GM23248 (cell line): ENCODE measurements around the gene PYCR2.

ENCODE experiments used
- EZH2 ChIP-seq: fragments of 200-600 bp; sonication (generic); IDR thresholded peaks from 2 replicates; pipeline ENCODE4 v1.6.1; 2018; ENCODE audit warnings: antibody characterized with exemption, mild to moderate bottlenecking; ENCODE audit not compliant: insufficient read depth, poor library complexity, severe bottlenecking
- EZH2phosphoT487 ChIP-seq: fragments of 200-600 bp; sonication (generic); IDR thresholded peaks from 2 replicates; pipeline ENCODE4 v1.6.1; 2018; ENCODE audit warnings: antibody characterized with exemption, moderate library complexity, mild to moderate bottlenecking, low read depth; ENCODE audit not compliant: insufficient read depth

DNA sequence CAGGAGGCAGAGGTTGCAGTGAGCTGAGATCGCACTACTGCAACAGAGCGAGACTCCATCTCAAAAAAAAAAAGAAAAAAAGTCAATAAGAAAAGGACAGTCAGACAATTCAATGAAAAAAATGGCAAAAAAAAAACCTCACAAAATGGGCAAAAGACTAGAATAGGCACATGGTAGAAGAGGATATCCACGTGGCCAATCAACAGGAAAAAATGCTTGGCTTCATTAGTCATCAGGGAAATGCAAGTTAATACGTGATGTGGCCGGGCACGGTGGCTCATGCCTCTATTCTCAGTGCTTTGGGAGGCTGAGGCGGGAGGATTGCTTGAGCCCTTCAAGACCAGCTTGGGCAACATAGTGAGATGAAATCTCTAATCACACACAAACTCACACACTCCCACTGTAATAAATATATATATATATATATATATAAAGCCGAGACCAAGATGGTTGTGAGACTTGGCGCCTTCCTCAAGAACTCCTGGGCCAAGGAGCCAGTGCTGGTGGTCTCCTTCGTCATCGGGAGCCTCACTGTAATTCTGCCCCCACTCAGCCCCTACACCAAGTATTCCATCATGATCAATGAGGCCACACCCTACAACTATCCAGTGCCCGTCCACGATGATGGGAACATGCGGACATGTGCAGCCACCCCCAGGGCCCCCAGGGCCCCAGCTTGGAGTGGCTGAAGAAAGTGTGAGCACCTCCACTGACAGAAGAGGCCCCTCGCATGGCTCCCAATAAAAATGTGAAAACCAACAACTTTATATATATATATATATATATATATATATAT is 39.9 kb upstream of the PYCR2 start:
- TF ChIP-seq EZH2 (no peak), EZH2phosphoT487 (no peak)
